SHP77 treated with DMSO at 0.1 percent for 48 hours (cell line): ENCODE measurements around the gene EN2.

Experiments used
- DNase-seq: peaks from one replicate; lab custom pipeline; 2025; lab: John Stamatoyannopoulos, UW

EN2 gene

GRCh38 chr7:155450970-155451801 is 6.7 kb upstream of the EN2 start:
- DNase-seq: no peak

GRCh38 chr7:155451840-155452239 is 6.1 kb upstream of the EN2 start:
- DNase-seq: no peak

- DNase-seq: no peak
Observed at GRCh38 chr7:155452505-155453295, 5.2 kb upstream of the EN2 start.

GRCh38 chr7:155453296-155454182 is 4.4 kb upstream of the EN2 start:
- no peak for DNase-seq

- no peak for DNase-seq
Observed at GRCh38 chr7:155454183-155455112, 3.5 kb upstream of the EN2 start.

- DNase-seq: no peak
Observed at GRCh38 chr7:155455132-155455693, 2.7 kb upstream of the EN2 start.

- DNase-seq: no peak
Observed at GRCh38 chr7:155455776-155456737, 1.9 kb upstream of the EN2 start.

- DNase-seq: no peak
Observed at GRCh38 chr7:155456738-155457543, 988 bp upstream of the EN2 start.

- DNase-seq: no peak
Observed at GRCh38 chr7:155457544-155458110, 302 bp upstream of the EN2 start.

- DNase-seq: no peak
Observed at GRCh38 chr7:155458878-155459699, 1.2 kb downstream of the EN2 start.

GRCh38 chr7:155459700-155460461 is 2.0 kb downstream of the EN2 start:
- no peak for DNase-seq

GRCh38 chr7:155460926-155461613 is 3.1 kb downstream of the EN2 start:
- DNase-seq: no peak

- no peak for DNase-seq
Observed at GRCh38 chr7:155461631-155462030, 3.7 kb downstream of the EN2 start.

- no peak for DNase-seq
Observed at GRCh38 chr7:155462163-155462735, 4.3 kb downstream of the EN2 start.

- DNase-seq: no peak
Observed at GRCh38 chr7:155463114-155463811, 5.3 kb downstream of the EN2 start.
